Glutamatergic neuron (in vitro differentiated cells): ENCODE data around the gene FAM83D. TPM values are rescaled to one million over a fixed set of nuclear protein-coding genes. Genes with fewer than 3 reads are reported as not detected.

Experiments
- DNase-seq: peaks from one replicate; pipeline ENCODE4 v3.0.0; 2022
- H3K27ac Mint-ChIP-seq: one replicate; pipeline ENCODE4 v1.8.0; 2020; ENCODE audit warnings: mild to moderate bottlenecking, mixed read lengths, inconsistent platforms; ENCODE audit not compliant: unreplicated experiment
- H3K27me3 Mint-ChIP-seq: one replicate; pipeline ENCODE4 v1.8.0; 2020; ENCODE audit warnings: mild to moderate bottlenecking, moderate library complexity, mixed read lengths, inconsistent platforms; ENCODE audit not compliant: unreplicated experiment
- H3K36me3 Mint-ChIP-seq: one replicate; pipeline ENCODE4 v1.8.0; 2020; ENCODE audit warnings: mild to moderate bottlenecking, mixed read lengths, inconsistent platforms; ENCODE audit not compliant: unreplicated experiment
- H3K4me1 Mint-ChIP-seq: one replicate; pipeline ENCODE4 v1.8.0; 2020; ENCODE audit warnings: mild to moderate bottlenecking, low read depth, mixed read lengths, inconsistent platforms; ENCODE audit not compliant: unreplicated experiment
- H3K4me3 Mint-ChIP-seq: one replicate; pipeline ENCODE4 v1.8.0; 2020; ENCODE audit warnings: mild to moderate bottlenecking, mixed read lengths, inconsistent platforms; ENCODE audit not compliant: unreplicated experiment
- H3K9me3 Mint-ChIP-seq: one replicate; pipeline ENCODE4 v1.8.0; 2020; ENCODE audit warnings: mild to moderate bottlenecking, moderate library complexity, mixed read lengths, inconsistent platforms; ENCODE audit not compliant: unreplicated experiment
- CTCF ChIP-seq: fragments of 200-600 bp; sonication (generic); IDR thresholded peaks from one replicate; pipeline ENCODE4 v1.5.0; 2021; ENCODE audit not compliant: partially characterized antibody, unreplicated experiment
- total RNA-seq: library from RNA; stranded (reverse); fragmentation: NEBNext Ultra II Directional; extraction: Animal tissue kit (Norgen Biotek cat#: 25700); gene quantifications from one replicate; pipeline ENCODE4 v1.2.1, GENCODE V29; 2021; ENCODE audit not compliant: unreplicated experiment

FAM83D gene
- total RNA-seq, 1 donor from 2014 or later = 4.9 TPM

- no peak overlapping the region for H3K27ac Mint-ChIP-seq
These were observed 8.6 kb upstream of the FAM83D start for GRCh38 chr20:38917657-38918056.

DNA sequence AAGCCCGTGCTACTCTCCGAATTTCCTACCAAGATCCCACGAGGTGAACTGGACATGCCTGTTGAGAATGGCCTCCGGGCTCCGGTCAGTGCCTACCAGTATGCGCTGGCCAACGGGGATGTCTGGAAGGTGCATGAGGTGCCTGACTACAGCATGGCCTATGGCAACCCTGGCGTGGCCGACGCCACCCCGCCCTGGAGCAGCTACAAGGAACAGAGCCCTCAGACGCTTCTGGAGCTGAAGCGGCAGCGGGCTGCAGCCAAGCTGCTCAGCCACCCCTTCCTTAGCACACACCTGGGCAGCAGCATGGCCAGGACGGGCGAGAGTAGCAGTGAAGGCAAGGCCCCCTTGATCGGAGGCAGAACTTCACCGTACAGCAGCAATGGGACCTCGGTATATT is 8.0 kb upstream of the FAM83D start:
- no peak for DNase-seq
- H3K9me3 Mint-ChIP-seq = peaks cover 5% of the 10 kb centered on the region
- no peak for TF ChIP-seq CTCF
- no peak overlapping the region for H3K4me3 Mint-ChIP-seq
- H3K27ac Mint-ChIP-seq = no peak overlapping the region
- H3K4me1 Mint-ChIP-seq = no peaks in the 10 kb centered on the region
- no peaks in the 10 kb centered on the region for H3K36me3 Mint-ChIP-seq
- H3K27me3 Mint-ChIP-seq = peaks cover 4% of the 10 kb centered on the region

More at GRCh38 chr20:38917657-38918056, 8.6 kb upstream of the FAM83D start:
- Mint-ChIP-seq H3K4me1 (no peaks in the 10 kb centered on the region), H3K4me3 (no peak overlapping the region), H3K9me3 (peaks cover 5% of the 10 kb centered on the region), H3K27me3 (peaks cover 4% of the 10 kb centered on the region), H3K36me3 (no peaks in the 10 kb centered on the region)
- no peak for TF ChIP-seq CTCF
- no peak for DNase-seq

- Mint-ChIP-seq H3K27me3 (peaks cover 8% of the 10 kb centered on the region), H3K4me3 (no peak overlapping the region), H3K27ac (no peak overlapping the region), H3K36me3 (no peaks in the 10 kb centered on the region), H3K4me1 (no peaks in the 10 kb centered on the region), H3K9me3 (peaks cover 4% of the 10 kb centered on the region)
- no peak for TF ChIP-seq CTCF
- DNase-seq = no peak
These were observed 6.5 kb upstream of the FAM83D start for GRCh38 chr20:38919683-38920082.

DNA sequence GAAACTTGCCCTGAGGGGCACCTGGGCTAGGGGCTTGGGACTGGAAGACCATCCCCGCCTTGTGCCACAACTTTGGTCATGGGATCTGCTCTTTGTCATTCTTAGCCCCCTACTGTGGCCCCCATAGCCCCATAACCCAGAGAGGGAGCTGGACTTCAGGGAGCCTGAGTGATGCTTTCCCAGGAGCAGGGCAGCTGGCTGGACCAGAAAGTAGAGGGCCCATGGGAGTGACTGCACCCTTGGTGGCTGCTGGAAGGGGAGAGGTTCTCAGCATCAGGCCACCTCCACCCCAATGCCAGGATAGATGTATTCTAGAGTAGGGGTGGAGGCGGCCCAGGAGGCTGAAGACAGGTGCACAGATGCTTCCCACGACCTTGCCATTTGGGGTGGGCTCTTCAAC is 5.8 kb upstream of the FAM83D start:
- Mint-ChIP-seq H3K9me3 (peaks cover 5% of the 10 kb centered on the region), H3K4me3 (no peak overlapping the region), H3K27me3 (peaks cover 12% of the 10 kb centered on the region), H3K4me1 (no peaks in the 10 kb centered on the region), H3K27ac (no peak overlapping the region), H3K36me3 (peaks cover 5% of the 10 kb centered on the region)
- no peak for TF ChIP-seq CTCF
- no peak for DNase-seq

DNA sequence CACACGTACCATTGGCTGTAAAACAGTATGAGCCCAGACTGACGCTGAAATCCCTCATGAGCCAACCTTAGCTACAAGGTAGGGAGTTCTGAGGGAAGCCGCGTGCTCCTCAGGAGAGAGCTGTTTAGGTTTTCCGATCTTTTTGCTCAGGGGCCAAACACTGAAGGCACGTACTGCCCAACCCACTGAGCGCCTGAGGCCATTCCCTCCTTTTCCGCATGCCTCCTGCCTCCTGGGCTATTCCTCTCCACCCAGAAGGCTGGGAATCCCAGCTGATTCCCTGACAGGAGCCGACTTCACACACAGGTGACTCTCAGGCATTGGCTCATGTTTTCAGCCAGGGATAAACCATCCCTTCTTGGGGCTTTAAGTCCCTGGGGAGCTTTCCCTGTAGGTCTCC is 5.4 kb upstream of the FAM83D start:
- peaks cover 12% of the 10 kb centered on the region for H3K27me3 Mint-ChIP-seq

More for the DNA sequence above, 5.4 kb upstream of the FAM83D start:
- H3K27ac Mint-ChIP-seq = no peak overlapping the region
- no peak overlapping the region for H3K4me3 Mint-ChIP-seq
- H3K36me3 Mint-ChIP-seq = peaks cover 5% of the 10 kb centered on the region
- no peak for TF ChIP-seq CTCF
- no peaks in the 10 kb centered on the region for H3K4me1 Mint-ChIP-seq
- H3K9me3 Mint-ChIP-seq = peaks cover 5% of the 10 kb centered on the region
- no peak for DNase-seq
